CD14-positive monocyte (primary cell): ENCODE data around the gene CES2. TPM values are rescaled to one million over a fixed set of nuclear protein-coding genes. Genes with fewer than 3 reads are reported as not detected.

ENCODE experiments used
- DNase-seq, 3 donors: peaks; one replicate each; pipeline ENCODE4 v3.0.0-alpha.2; 2011 to 2022
- H2AFZ ChIP-seq: 2 replicates; pipeline ENCODE4 v1.6.0; 2012; ENCODE audit warnings: mild to moderate bottlenecking, low read depth, low read length, inconsistent platforms; ENCODE audit not compliant: insufficient read depth, poor library complexity, severe bottlenecking
- H3K27ac ChIP-seq, 2 donors: 1 replicate in 1 of 2; 2 replicates in 1 of 2; pipeline ENCODE4 v1.5.1; 2012 to 2013; ENCODE audit warnings: low read length in 2 of 2, control low read depth in 1 of 2, inconsistent platforms in 1 of 2, low read depth in 1 of 2, mild to moderate bottlenecking in 1 of 2
- H3K27me3 ChIP-seq, 2 donors: one replicate each; pipeline versions ENCODE4 v1.6.0 to v1.6.1; 2011 to 2013; ENCODE audit warnings: low read length in 2 of 2; ENCODE audit not compliant: control insufficient read depth in 2 of 2, insufficient read depth in 2 of 2
- H3K36me3 ChIP-seq, 2 donors: replicated peaks in 1 of 2; 1 replicate in 1 of 2; 2 replicates in 1 of 2; pipeline versions ENCODE4 v1.5.1 to v1.6.1; 2012 to 2013; ENCODE audit warnings: low read length in 2 of 2, control low read depth in 1 of 2, inconsistent platforms in 1 of 2, mild to moderate bottlenecking in 1 of 2; ENCODE audit not compliant: insufficient read depth in 2 of 2, control insufficient read depth in 1 of 2
- H3K4me1 ChIP-seq, 2 donors: 1 replicate in 1 of 2; 2 replicates in 1 of 2; pipeline versions ENCODE4 v1.5.1 to v1.6.1; 2012 to 2013; ENCODE audit warnings: low read length in 2 of 2, control low read depth in 1 of 2, inconsistent platforms in 1 of 2, mild to moderate bottlenecking in 1 of 2, moderate library complexity in 1 of 2; ENCODE audit not compliant: insufficient read depth in 2 of 2, control insufficient read depth in 1 of 2
- H3K4me2 ChIP-seq: replicated peaks from 2 replicates; pipeline ENCODE3; 2012; ENCODE audit warnings: low read length, moderate library complexity, mild to moderate bottlenecking; ENCODE audit not compliant: poor library complexity, severe bottlenecking; ENCODE audit errors: extremely low read depth
- H3K4me3 ChIP-seq, 3 experiments: fragments of 200-600 bp in 1 of 3; sonication (generic) in 1 of 3; replicated peaks in 1 of 3; 1 replicate in 2 of 3; 2 replicates in 1 of 3; pipeline ENCODE4 v1.5.1; 2011 to 2013; ENCODE audit warnings: low read length in 3 of 3, mild to moderate bottlenecking in 3 of 3, control low read depth in 2 of 3, low read depth in 2 of 3, inconsistent platforms in 1 of 3, moderate library complexity in 1 of 3
- H3K79me2 ChIP-seq: 2 replicates; pipeline ENCODE4 v1.6.0; 2012; ENCODE audit warnings: mild to moderate bottlenecking, control low read depth, inconsistent platforms, low read length, moderate library complexity; ENCODE audit not compliant: insufficient read depth
- H3K9ac ChIP-seq: 2 replicates; pipeline ENCODE4 v1.6.0; 2017; ENCODE audit warnings: low read length, mild to moderate bottlenecking; ENCODE audit not compliant: insufficient read depth, poor library complexity, severe bottlenecking
- H3K9me3 ChIP-seq, 2 donors: replicated peaks in 1 of 2; 1 replicate in 1 of 2; 2 replicates in 1 of 2; pipeline versions ENCODE4 v1.5.1 to v1.6.1; 2012 to 2013; ENCODE audit warnings: low read length in 2 of 2, control low read depth in 1 of 2; ENCODE audit not compliant: control insufficient read depth in 1 of 2, insufficient read depth in 1 of 2
- H4K20me1 ChIP-seq: 2 replicates; pipeline ENCODE4 v1.6.0; 2012; ENCODE audit warnings: mild to moderate bottlenecking, low read length, control low read depth, moderate library complexity; ENCODE audit not compliant: insufficient read depth
- H3K27ac Mint-ChIP-seq, 7 donors: one replicate each; pipeline ENCODE4 v1.8.0; 2020; ENCODE audit warnings: mild to moderate bottlenecking in 7 of 7, mixed read lengths in 7 of 7, moderate library complexity in 6 of 7, inconsistent platforms in 2 of 7
- H3K27me3 Mint-ChIP-seq, 3 donors: one replicate each; pipeline ENCODE4 v1.8.0; 2021 to 2022; ENCODE audit warnings: low read depth in 3 of 3, mild to moderate bottlenecking in 3 of 3, mixed read lengths in 3 of 3, moderate library complexity in 3 of 3, inconsistent platforms in 1 of 3
- H3K36me3 Mint-ChIP-seq, 2 donors: one replicate each; pipeline ENCODE4 v1.8.0; 2020; ENCODE audit warnings: mixed read lengths in 2 of 2, inconsistent platforms in 1 of 2, mild to moderate bottlenecking in 1 of 2
- H3K4me1 Mint-ChIP-seq: one replicate; pipeline ENCODE4 v1.8.0; 2020; ENCODE audit warnings: mild to moderate bottlenecking, mixed read lengths
- H3K4me3 Mint-ChIP-seq, 2 donors: one replicate each; pipeline ENCODE4 v1.8.0; 2020; ENCODE audit warnings: mild to moderate bottlenecking in 2 of 2, mixed read lengths in 2 of 2, moderate library complexity in 1 of 2
- H3K9me3 Mint-ChIP-seq, 7 donors: one replicate each; pipeline ENCODE4 v1.8.0; 2020 to 2022; ENCODE audit warnings: mixed read lengths in 7 of 7, mild to moderate bottlenecking in 6 of 7, moderate library complexity in 6 of 7, inconsistent platforms in 2 of 7
- WGBS: methylation state at CpG from one replicate; pipeline ENCODE4 v1.1.5; 2013; ENCODE audit warnings: missing lambda C conversion rate; ENCODE audit not compliant: insufficient coverage; 5-methylcytosine and 5-hydroxymethylcytosine counted together
- intact Hi-C, 2 donors: fragments of 100-400 bp; cut with micrococcal nuclease; formaldehyde crosslinking; loops; one replicate each; pipeline versions ENCODE4 v1.15.0 to v1.15.1; 2023
- polyA plus RNA-seq, 3 donors: library from polyadenylated mRNA; depleted of rRNA in 1 of 3; unstranded in 2 of 3; stranded (reverse) in 1 of 3; fragments of 300-500 nt in 2 of 3; fragments of >200 nt in 1 of 3; fragmentation: Illumina TruSeq in 2 of 3; gene quantifications; 1 replicate in 2 of 3; 2 replicates in 1 of 3; pipeline ENCODE4 v1.2.3, GENCODE V29; 2012 to 2021
- TF ChIP-seq, protein P1 (sequence below): fragments of 200-600 bp; IDR thresholded peaks from one replicate; pipeline ENCODE4 v1.8.0; 2022; ENCODE audit warnings: antibody characterized with exemption, mild to moderate bottlenecking

CES2 gene
- polyA plus RNA-seq, 3 donors: 14.0 to 29.0 (median 23.2) TPM

DNA sequence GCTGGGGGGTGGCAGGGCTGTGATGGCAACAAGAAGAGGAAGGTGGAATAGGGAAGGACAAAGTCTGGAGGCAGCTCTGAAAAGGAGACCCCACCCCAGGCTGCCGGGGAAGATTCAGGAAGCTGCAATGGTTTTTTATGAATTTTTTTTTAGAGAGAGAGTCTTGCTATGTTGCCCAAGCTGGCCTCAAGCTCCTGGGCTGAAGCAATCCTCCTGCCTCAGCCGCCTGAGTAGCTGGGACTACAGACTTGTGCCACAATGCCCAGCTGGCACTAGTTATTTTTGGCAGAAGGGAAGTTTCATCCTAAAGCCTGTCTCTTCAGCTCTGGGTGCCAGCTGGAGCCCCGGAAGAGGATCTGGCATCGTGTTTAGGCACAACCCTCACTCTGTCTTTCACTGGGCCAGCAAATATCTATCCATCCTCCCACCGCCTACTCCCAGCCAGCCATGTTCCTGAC is 24.4 kb downstream of the CES2 start:
- no peaks in the 10 kb centered on the region for H3K9me3 Mint-ChIP-seq
- peaks cover 0 to 3% (median 2%) of the 10 kb centered on the region in 3 donors for H3K27me3 Mint-ChIP-seq
- peak overlapping the region in 1 of 3 experiments; percentile 47 for H3K4me3 ChIP-seq
- peak; percentile 60 to 73 (median 71) for DNase-seq
- H3K4me3 Mint-ChIP-seq: peak overlapping the region; percentile 5 to 73
- H3K36me3 ChIP-seq: no peaks in the 10 kb centered on the region
- peak overlapping the region; percentile 51 for H3K4me2 ChIP-seq
- H3K4me1 Mint-ChIP-seq: peaks cover 55% of the 10 kb centered on the region
- intact Hi-C loops: loop anchor here in 1 of 2 donors (5.0 kb wide), 1 partner anchor 198 kb away; the partner anchor contains the start of genes FBXL8 and TRADD
- H3K9ac ChIP-seq: no peak overlapping the region
- no peaks in the 10 kb centered on the region for H3K9me3 ChIP-seq
- H2AFZ ChIP-seq: no peak overlapping the region
- TF ChIP-seq, protein P1, sequence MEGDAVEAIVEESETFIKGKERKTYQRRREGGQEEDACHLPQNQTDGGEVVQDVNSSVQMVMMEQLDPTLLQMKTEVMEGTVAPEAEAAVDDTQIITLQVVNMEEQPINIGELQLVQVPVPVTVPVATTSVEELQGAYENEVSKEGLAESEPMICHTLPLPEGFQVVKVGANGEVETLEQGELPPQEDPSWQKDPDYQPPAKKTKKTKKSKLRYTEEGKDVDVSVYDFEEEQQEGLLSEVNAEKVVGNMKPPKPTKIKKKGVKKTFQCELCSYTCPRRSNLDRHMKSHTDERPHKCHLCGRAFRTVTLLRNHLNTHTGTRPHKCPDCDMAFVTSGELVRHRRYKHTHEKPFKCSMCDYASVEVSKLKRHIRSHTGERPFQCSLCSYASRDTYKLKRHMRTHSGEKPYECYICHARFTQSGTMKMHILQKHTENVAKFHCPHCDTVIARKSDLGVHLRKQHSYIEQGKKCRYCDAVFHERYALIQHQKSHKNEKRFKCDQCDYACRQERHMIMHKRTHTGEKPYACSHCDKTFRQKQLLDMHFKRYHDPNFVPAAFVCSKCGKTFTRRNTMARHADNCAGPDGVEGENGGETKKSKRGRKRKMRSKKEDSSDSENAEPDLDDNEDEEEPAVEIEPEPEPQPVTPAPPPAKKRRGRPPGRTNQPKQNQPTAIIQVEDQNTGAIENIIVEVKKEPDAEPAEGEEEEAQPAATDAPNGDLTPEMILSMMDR: no peak
- H3K4me1 ChIP-seq: peaks cover 54 to 59% of the 10 kb centered on the region in 2 donors
- WGBS: 0% methylated on average over 2 of the region's 5 CpGs
- H3K27me3 ChIP-seq: no peaks in the 10 kb centered on the region
- peak overlapping the region; percentile 72 to 93 (median 86) for H3K27ac Mint-ChIP-seq
- no peaks in the 10 kb centered on the region for H4K20me1 ChIP-seq
- no peaks in the 10 kb centered on the region for H3K36me3 Mint-ChIP-seq
- no peaks in the 10 kb centered on the region for H3K79me2 ChIP-seq
- H3K27ac ChIP-seq: peak overlapping the region; percentile 54 to 67

DNA sequence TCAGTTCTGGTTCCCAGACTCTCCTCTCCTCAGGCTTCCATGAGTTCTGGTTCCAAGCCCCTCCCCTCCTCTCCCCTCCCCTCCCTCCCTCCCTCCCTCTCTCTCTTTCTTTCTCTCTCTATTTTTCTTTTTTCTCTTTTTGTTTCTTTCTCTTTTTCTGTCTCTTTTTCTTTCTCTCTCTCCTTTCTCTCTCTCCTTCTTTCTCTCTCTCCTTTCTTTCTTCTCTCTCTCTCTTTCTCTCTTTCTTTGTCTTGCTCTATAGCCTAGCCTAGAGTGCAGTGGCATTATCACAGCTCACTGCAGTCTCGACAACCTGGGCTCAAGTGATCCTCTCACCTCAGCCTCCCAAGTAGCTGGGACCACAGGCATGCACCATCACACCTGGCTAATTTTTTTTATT is 25.0 kb downstream of the CES2 start:
- Histone ChIP-seq H3K27me3 (no peaks in the 10 kb centered on the region), H3K9ac (no peak overlapping the region), H3K27ac (peak overlapping the region; percentile 54 to 67), H3K36me3 (no peaks in the 10 kb centered on the region), H3K9me3 (no peaks in the 10 kb centered on the region), H3K4me2 (peak overlapping the region; percentile 51), H4K20me1 (no peaks in the 10 kb centered on the region), H2AFZ (no peak overlapping the region), H3K4me1 (peaks cover 54 to 59% of the 10 kb centered on the region in 2 donors), H3K4me3 (peak overlapping the region in 1 of 3 experiments; percentile 37), H3K79me2 (no peaks in the 10 kb centered on the region)
- Mint-ChIP-seq H3K27me3 (peaks cover 0 to 6% (median 2%) of the 10 kb centered on the region in 3 donors), H3K4me1 (peaks cover 55% of the 10 kb centered on the region), H3K4me3 (peak overlapping the region; percentile 5 to 70), H3K36me3 (no peaks in the 10 kb centered on the region), H3K9me3 (no peaks in the 10 kb centered on the region), H3K27ac (peak overlapping the region; percentile 72 to 93 (median 86))
- 100% methylated on average over 1 of the region's 1 CpG for WGBS
- DNase-seq: no peak
- TF ChIP-seq, protein P1: no peak
- intact Hi-C loops: no loop called here
